Left colon (tissue), 2 donors: ENCODE data around the gene COBLL1. TPM values are rescaled to one million over a fixed set of nuclear protein-coding genes. Genes with fewer than 3 reads are reported as not detected.

Experiments used
- ATAC-seq: fragments of 200-7000 bp; cut with Tn5 transposase; one replicate; pipeline ENCODE4 v1.9.1; 2020; ENCODE audit warnings: mild to moderate bottlenecking, moderate library complexity
- DNase-seq, 2 donors: peaks; one replicate each; pipeline ENCODE4 v3.0.0-alpha.2; 2020
- intact Hi-C, 2 donors: fragments of 100-400 bp; cut with DNase I in 1 of 2; cut with micrococcal nuclease in 1 of 2; formaldehyde crosslinking; loops; one replicate each; pipeline versions ENCODE4 v1.11.2 to v1.14.0; 2022; cut with DNase I, micrococcal nuclease
- total RNA-seq, 2 donors: library from RNA; stranded (reverse); fragmentation: NEBNext Ultra II Directional; extraction: Animal tissue kit (Norgen Biotek cat#: 25700); gene quantifications; one replicate each; pipeline ENCODE4 v1.2.1, GENCODE V29; 2021
- donor health status: DM: no; HTN: no; CAD: no.
- donor health status: DM: yes; HTN: yes; CAD: no.

COBLL1 gene
- total RNA-seq, 2 donors from 2014 or later = 25.5 to 33.3 TPM

DNA sequence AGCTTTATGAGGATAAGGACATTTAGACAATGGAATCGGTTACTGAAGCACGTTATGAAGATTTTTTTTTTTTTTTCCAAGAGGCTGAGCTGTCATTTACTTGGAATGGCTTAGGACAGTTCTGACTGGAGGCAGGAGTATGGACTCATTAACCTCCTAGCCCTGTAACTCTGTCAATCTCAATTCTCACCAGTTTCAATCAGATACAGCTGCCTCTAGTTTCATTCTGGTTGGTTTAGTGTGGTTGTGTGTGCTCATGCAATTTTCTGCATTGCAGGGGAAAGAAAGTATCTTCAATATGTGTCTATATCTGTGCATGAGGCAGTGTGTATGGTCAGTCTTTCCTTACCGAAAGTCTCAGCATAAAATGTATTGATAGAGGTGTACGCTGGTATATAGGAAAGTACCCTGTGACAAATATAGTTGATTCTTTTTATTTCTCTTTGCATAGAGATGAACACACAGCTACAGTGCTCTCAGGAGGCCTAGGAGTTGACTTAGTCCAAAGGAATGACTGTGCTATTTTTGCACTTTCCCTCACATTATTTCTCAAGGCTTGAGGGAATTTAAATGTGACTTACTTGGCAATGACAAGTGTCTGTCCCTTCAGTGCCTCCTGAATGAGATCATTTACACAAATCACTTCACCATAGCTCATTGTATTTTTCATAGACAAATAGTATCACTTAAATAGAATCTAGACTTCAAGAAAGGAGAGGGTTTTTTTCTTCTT, 169.8 kb downstream of the COBLL1 start:
- no peak for ATAC-seq
- intact Hi-C loops = no loop called here

DNA sequence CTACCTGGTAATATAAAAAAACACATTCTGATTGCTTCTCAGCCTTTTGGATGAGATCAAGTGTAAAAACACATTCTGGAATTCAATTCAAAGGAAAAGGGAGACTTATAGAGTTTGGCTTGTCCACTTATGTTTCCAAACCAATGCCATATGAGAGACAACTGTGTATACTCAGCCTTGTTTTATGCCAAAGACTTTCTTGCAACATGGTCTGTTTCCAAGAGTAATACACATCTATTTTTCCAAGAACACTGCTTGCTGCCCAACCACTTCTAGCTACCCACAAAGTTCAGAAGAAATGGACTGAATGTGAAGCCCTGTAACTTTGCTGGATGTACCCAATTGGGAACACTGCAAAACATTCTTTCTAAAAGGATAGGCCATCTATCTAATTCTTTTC, 172.3 kb downstream of the COBLL1 start:
- no peak for DNase-seq
- ATAC-seq = no peak
- intact Hi-C loops = no loop called here

More for the DNA sequence above, 169.8 kb downstream of the COBLL1 start:
- no peak for DNase-seq

DNA sequence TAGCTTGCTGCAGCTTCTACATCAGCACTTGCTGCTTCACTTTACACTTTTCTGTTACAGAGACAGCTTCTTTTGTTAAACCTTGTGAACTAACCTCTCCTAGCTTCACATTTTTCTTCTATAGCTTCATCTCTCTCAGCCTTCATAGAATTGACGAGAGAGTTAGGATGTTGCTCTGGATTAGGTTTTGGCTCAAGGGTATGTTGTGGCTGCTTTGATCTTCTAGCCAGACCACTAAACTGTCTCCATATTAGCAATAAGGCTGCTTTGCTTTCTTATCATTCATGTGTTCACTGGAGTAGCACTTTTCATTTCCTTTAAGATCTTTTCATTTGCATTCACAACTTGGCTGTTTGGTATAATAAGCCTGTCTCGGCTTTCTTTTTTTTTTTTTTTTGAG, 174.1 kb downstream of the COBLL1 start:
- ATAC-seq (no peak), DNase-seq (no peak)
- intact Hi-C loops = no loop called here

DNA sequence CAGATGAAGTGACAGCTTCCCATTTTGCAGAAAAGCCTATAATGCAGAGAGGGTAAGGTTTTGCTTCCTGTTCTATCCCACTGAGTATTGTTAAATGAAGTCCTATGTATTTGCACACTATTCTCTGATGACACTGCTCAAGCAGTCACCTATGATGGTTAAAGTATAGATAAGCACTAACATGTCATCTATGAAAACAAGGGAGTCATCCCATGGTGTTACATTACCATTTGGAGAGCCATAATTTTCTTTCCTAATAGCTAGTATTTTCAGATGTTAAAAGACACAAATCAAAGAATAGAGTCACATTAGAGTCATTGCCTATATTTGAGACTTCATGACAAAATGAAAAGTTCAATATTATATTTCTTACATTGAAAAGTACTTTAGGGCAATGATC, 177.6 kb downstream of the COBLL1 start:
- ATAC-seq (no peak), DNase-seq (no peak)
- intact Hi-C loops = no loop called here

DNA sequence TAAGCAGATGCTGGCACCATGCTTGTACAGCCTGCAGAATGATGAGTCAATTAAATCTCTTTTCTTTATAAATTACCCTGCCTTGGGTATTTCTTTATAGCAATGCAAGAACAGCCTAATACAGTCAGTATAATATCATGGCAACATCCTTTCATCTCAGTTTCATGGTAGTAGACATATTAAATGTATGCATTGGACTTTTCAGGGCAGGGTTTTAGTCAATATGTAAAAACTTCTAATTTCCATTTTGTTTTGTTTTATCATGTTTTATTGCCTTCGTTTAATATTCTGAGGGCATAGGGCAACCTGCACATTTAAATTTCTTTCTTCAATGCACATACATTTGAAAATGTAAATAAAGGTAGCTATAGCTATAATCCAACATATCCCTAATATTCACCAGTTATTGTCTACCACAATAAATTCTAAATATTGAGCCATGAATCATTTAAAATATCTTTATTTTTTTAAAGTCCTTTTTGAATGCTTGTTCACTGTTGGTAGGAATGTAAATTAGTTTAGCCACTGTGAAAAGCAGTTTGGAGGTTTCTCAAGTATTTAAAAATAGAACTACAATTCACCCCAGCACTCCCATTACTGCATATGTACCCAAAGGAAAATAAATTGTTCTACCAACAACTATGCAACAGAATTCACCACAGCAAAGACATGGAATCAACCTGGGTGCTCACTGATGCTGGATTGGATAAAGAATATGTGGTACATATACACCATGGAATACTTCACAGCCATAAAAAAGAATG, 178.6 kb downstream of the COBLL1 start:
- no peak for DNase-seq
- intact Hi-C loops = no loop called here
- no peak for ATAC-seq

DNA sequence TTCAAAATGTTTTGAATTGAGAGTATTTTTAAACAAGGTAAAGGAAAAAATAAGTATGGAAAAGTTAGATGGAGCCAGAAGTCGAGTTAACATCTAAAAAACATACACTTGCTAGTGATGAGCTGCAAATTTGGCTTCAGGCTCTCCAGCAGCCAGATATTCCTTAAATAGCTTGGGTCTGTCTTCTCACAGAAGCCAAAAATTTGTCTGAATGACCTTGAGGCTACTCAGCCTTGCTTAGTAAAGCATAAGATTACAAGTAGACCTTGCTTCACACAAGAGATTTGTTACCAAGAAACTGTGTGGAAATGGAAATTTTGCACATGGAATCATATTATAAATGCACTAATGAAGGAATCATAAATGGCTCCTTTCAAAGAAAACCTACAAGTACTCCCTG, 179.6 kb downstream of the COBLL1 start:
- no peak for DNase-seq
- no peak for ATAC-seq
- intact Hi-C loops = no loop called here

DNA sequence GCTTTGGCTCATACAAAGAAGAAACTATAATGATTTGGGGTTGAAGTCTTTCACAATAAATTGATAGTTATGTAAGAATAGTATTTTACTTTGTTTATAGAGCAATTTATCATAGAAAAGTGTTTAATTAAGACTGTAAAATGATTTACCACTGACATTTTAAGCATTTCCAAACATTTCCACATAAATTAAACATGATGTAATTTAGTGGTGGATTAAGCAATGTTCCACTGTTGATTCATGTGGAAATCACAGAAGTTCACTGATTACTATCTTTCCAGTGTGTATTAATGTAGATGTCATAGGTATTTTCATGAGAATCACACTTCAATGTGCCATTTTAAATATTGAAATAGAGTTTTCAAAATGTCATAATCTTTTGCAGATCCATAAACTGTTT, 180.3 kb downstream of the COBLL1 start:
- intact Hi-C loops = no loop called here
- DNase-seq (no peak), ATAC-seq (no peak)

DNA sequence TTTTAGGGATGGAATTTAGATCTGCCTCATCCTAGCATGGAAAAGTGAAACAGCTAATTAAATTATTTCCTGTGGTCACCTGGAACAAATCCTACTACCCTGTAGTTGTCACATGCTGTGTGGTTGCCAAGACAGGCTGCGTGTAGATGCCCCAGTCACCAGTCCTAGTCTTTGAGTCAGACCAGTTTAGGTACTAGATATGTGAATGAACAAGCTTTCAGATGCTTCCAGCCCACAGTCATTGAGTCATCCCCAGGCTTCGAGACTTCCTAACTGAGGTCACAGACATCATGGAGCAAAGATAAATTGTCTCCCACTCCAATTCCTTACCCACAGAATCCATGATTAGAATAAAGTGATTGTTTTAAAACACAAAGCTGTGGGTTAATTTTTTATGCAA, 184.5 kb downstream of the COBLL1 start:
- intact Hi-C loops = no loop called here
- DNase-seq = no peak
- ATAC-seq = no peak

DNA sequence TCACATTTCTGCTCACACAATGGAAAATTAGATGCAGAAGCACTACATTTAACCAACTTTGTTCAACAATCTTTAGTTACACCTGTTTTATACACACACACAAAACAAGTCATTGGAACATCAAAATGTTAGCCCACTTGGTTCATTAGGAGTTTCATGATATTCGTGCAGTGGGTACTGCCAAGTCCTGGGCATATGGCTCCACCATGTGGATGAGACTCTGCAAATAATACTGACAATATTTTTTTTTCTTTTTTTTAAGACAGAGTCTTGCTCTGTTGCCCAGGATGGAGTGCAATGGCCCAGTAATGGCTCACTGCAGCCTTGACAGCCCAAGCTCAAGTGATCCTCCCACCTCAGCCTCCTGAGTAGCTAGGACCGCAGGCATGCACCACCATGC, 185.9 kb downstream of the COBLL1 start:
- no peak for DNase-seq
- intact Hi-C loops = no loop called here
- ATAC-seq = no peak

DNA sequence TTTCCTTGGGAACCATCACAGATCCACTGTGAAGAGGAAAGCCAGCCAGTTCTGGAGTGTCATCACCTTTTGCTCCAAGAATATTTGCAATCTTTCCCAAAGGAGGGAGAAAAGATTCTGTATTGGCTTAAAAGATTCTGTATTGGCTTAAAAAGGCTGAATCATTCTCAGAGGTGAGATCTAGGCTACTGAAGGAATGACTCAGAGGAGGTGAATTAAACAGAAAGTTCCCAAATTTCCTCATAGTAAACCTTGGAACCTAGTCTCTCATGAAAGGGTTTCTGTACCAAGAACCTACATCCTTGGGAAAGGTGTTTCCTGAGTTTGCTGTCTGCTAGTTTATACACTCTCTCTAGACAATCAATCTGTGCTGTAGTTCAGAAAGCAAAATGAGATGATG, 186.3 kb downstream of the COBLL1 start:
- DNase-seq (no peak), ATAC-seq (no peak)
- intact Hi-C loops = no loop called here

DNA sequence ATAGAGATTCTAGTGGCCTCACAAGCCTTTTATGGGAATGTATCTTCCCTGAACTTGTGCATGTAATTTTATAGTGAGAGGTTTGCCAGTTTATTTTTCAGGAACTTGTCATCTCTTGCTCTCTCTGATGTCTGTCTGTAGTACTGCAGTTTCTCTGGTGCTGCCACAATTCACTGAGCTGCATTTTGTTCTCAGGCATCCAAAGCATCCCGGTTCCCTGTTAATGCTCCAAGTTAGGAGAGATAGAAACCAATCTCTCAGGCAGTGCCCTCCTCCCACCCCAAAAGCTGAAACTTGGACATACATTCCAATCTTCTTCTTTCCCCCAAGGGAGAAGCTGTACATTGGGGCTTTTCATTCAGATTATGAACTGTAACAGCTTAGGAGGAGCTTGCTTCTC, 190.3 kb downstream of the COBLL1 start:
- ATAC-seq = no peak
- intact Hi-C loops = no loop called here
- no peak for DNase-seq

DNA sequence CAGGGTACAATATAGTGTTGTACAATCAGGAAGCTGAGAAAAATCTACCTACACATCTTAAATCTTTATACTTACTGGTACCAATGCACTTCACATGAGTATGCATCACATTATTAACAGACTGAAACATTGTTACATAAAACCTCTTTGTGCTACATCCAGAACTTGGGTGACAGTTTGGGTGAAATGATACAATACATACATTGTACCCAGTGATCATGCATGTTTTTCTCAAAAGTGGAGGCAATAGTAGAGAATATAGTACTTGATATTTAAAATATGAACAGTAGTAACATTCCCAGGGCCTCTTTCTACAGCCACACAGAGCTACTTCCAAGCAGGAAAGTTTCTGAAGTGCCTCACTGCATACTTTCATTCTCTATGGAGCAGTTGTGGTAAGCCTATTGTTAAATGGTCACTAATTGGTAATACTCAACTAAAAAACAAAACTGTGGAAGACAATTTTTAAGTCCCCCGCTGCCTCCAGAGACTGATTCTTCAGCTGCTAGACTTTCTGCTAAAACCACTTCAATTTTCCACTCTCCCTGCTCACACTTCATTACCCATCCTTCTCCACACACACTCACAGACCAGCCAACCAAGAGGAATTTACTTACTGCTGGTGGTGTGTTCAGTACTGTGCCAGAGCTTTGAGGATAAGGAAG, 197.5 kb downstream of the COBLL1 start:
- no peak for ATAC-seq
- no peak for DNase-seq
- intact Hi-C loops = no loop called here

DNA sequence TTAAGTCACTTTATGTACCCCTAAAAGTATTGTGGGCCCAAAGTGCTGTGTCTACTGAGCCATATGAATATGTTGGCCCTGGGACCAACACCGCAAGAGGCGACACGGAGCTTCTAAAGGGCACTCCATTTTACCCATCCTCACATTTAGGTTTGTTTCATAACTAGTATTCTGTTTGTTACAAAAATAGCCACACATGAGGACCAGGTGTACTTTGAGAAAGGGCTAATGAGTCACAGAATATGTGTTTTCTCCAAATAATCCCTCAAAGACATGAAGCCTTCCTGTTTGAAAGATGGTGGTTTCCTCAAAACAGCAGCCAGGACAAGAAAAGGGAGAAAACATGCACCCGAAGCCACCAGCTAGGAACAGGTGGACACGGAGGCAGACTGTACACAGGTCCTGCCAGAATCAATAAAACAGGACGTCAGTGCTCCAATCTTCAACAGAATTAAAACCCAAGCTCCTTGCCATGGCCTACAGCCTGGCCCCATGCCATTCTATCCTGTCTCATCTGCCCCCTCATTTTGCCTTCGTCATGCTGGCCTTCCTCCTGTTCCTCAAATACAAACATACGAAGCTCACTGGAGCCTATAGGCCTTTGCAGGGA, 198.6 kb downstream of the COBLL1 start:
- intact Hi-C loops = no loop called here
- ATAC-seq = no peak
- no peak for DNase-seq

DNA sequence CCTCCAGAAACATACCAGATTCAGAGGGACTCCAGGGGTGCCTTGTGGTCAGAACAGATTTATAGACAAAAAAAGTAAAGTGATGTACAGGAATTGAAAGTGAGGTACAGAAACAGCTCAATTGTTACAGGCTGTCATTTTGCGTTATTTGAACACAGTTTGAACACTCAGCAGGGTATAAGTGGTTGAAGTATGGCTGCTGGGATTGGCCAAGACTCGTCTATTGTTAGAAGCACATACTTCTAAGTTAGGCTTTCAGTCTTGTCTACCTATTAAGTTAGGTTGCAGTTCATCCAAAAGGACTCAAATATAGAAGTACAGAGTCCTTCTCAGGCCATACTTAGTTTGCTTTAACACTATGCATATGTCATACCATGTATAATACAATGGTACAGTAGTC, 199.4 kb downstream of the COBLL1 start:
- intact Hi-C loops = no loop called here
- ATAC-seq (no peak), DNase-seq (no peak)

Other genes starting within 250 kb of the COBLL1 start
- 1 to 10 TPM; 1.2 to 1.6 TPM for gene GRB14, start 220.3 kb downstream of the COBLL1 start, total RNA-seq
- gene SLC38A11, start 113.7 kb upstream of the COBLL1 start, total RNA-seq = 1 to 10 TPM; 3.7 to 5.7 TPM